ENCODE data around the gene TENM4.

- TF ChIP-seq CTCF (IDR thresholded peaks at IDR 0.05; ENCODE audit: low read depth, low read length, missing input control) = no peak
- TF ChIP-seq ATF3 (IDR thresholded peaks at IDR 0.05) = no peak
- TF ChIP-seq SP1 (IDR thresholded peaks at IDR 0.05) = no peak
- no peak for TF ChIP-seq RAD21 (IDR thresholded peaks at IDR 0.05)
Observed at GRCh38 chr11:79046366-79046765, 394.5 kb downstream of the TENM4 start.
